WTC11 (cell line): ENCODE results near the gene EN2.

ENCODE experiments used
- ELF4 ChIP-seq: sonication (generic); formaldehyde crosslinking; IDR thresholded peaks from 2 replicates; pipeline ENCODE4 v1.8.1; 2022; ENCODE audit warnings: low read depth, mild to moderate bottlenecking, moderate library complexity, missing genetic modification reagents
- ETV6 ChIP-seq: sonication (generic); formaldehyde crosslinking; IDR thresholded peaks from 2 replicates; pipeline ENCODE4 v1.8.1; 2022; ENCODE audit warnings: mild to moderate bottlenecking, missing genetic modification reagents
- NFYB ChIP-seq: sonication (generic); formaldehyde crosslinking; conservative IDR thresholded peaks from 2 replicates; pipeline ENCODE4 v1.8.0; 2022; ENCODE audit warnings: low read depth, missing genetic modification reagents
- NR3C1 ChIP-seq: sonication (generic); formaldehyde crosslinking; conservative IDR thresholded peaks from 2 replicates; pipeline ENCODE4 v1.8.1; 2023; ENCODE audit warnings: low read depth, mild to moderate bottlenecking, missing genetic modification reagents
- SMAD4 ChIP-seq: sonication (generic); formaldehyde crosslinking; IDR thresholded peaks from 2 replicates; pipeline ENCODE4 v1.8.0; 2022; ENCODE audit warnings: mild to moderate bottlenecking, missing genetic modification reagents
- SP1 ChIP-seq: sonication (generic); formaldehyde crosslinking; conservative IDR thresholded peaks from 2 replicates; pipeline ENCODE4 v1.8.1; 2022; ENCODE audit warnings: missing genetic modification reagents
- ZBTB21 ChIP-seq: sonication (generic); formaldehyde crosslinking; IDR thresholded peaks from 2 replicates; pipeline ENCODE4 v1.8.1; 2023; ENCODE audit warnings: mild to moderate bottlenecking, missing genetic modification reagents, borderline replicate concordance
- TF ChIP-seq, protein P1 (sequence below): sonication (generic); formaldehyde crosslinking; IDR thresholded peaks from 2 replicates; pipeline ENCODE4 v1.8.1; 2023; ENCODE audit warnings: mild to moderate bottlenecking, missing genetic modification reagents
- TF ChIP-seq, protein P2 (sequence below): fragments of 200-600 bp; IDR thresholded peaks from 2 replicates; pipeline ENCODE4 v1.8.0; 2022; ENCODE audit warnings: antibody characterized with exemption
- TF ChIP-seq, protein P3 (sequence below): fragments of 250-450 bp; sonication (Bioruptor Pico); IDR thresholded peaks from 2 replicates; pipeline ENCODE4 v1.9.0; 2021; ENCODE audit warnings: moderate library complexity, mild to moderate bottlenecking, inconsistent platforms, borderline replicate concordance

DNA sequence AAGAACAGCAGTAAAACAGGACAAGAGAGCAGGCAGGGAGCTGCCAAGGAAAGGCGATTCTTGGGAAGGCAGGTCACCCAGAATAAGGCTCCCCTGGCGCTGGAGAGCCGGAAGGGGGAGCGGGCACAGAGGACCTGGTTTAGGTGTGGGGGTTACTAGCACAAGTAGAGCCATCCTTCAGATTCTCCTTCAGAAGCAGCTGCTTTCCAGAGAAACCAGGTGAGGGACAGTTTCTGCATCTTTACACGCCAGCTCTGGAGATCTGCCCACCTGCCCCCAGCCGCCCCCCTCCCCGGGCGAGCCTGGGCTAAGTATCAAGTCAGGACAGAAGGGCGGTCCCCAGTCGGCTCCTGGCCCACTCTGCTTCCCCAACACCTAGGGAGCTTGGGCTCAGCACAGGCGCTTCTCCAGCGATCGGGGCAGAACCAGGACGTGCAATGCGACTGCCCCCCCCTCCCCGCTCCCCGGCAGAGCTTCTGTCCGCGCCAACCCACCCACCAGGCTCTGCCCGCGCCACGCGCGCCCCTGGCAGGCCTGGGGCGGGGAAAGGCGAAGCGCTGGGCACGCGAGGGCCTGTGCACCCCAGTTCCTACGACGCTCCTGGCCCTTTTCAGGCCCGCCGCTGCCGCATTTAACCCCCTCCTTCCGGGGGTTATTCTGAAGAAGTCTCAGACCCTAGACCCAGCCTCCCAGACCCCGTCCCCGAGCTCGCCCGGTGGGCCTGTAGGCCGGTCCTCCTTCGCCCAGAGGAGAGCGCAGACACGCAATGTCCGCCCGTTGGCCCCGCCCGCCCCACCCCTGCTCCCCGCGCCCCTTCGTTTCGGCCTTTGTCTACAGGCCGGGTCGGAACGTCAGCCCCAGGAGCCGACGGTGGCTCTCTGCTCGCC is 4.4 kb upstream of the EN2 start:
- TF ChIP-seq, protein P1, sequence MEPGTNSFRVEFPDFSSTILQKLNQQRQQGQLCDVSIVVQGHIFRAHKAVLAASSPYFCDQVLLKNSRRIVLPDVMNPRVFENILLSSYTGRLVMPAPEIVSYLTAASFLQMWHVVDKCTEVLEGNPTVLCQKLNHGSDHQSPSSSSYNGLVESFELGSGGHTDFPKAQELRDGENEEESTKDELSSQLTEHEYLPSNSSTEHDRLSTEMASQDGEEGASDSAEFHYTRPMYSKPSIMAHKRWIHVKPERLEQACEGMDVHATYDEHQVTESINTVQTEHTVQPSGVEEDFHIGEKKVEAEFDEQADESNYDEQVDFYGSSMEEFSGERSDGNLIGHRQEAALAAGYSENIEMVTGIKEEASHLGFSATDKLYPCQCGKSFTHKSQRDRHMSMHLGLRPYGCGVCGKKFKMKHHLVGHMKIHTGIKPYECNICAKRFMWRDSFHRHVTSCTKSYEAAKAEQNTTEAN (CRISPR knock-in tag), result no peak
- TF ChIP-seq, protein P2, sequence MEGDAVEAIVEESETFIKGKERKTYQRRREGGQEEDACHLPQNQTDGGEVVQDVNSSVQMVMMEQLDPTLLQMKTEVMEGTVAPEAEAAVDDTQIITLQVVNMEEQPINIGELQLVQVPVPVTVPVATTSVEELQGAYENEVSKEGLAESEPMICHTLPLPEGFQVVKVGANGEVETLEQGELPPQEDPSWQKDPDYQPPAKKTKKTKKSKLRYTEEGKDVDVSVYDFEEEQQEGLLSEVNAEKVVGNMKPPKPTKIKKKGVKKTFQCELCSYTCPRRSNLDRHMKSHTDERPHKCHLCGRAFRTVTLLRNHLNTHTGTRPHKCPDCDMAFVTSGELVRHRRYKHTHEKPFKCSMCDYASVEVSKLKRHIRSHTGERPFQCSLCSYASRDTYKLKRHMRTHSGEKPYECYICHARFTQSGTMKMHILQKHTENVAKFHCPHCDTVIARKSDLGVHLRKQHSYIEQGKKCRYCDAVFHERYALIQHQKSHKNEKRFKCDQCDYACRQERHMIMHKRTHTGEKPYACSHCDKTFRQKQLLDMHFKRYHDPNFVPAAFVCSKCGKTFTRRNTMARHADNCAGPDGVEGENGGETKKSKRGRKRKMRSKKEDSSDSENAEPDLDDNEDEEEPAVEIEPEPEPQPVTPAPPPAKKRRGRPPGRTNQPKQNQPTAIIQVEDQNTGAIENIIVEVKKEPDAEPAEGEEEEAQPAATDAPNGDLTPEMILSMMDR, result no peak
- TF ChIP-seq SP1 (CRISPR knock-in tag) (no peak), ELF4 (CRISPR knock-in tag) (no peak), NFYB (CRISPR knock-in tag) (no peak), ETV6 (CRISPR knock-in tag) (no peak), SMAD4 (no peak), ZBTB21 (CRISPR knock-in tag) (no peak), NR3C1 (CRISPR knock-in tag) (no peak)
- TF ChIP-seq, protein P3, sequence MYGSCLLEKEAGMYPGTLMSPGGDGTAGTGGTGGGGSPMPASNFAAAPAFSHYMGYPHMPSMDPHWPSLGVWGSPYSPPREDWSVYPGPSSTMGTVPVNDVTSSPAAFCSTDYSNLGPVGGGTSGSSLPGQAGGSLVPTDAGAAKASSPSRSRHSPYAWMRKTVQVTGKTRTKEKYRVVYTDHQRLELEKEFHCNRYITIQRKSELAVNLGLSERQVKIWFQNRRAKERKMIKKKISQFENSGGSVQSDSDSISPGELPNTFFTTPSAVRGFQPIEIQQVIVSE (CRISPR knock-in tag), result no peak
